NCI-H1105 treated with DMSO at 0.1 percent for 48 hours (cell line): ENCODE measurements around the gene CCDC183.
A peak's percentile ranks its signal among the peaks of the same experiment; 100 is the strongest.
"Not testable (repeated sequence)": the region's sequence is repeated elsewhere in the genome, so short reads cannot be mapped to it uniquely, and the experiment has no call there.

ENCODE experiments used
- DNase-seq: peaks from one replicate; lab custom pipeline; 2025; lab: John Stamatoyannopoulos, UW

Gene CCDC183

DNA sequence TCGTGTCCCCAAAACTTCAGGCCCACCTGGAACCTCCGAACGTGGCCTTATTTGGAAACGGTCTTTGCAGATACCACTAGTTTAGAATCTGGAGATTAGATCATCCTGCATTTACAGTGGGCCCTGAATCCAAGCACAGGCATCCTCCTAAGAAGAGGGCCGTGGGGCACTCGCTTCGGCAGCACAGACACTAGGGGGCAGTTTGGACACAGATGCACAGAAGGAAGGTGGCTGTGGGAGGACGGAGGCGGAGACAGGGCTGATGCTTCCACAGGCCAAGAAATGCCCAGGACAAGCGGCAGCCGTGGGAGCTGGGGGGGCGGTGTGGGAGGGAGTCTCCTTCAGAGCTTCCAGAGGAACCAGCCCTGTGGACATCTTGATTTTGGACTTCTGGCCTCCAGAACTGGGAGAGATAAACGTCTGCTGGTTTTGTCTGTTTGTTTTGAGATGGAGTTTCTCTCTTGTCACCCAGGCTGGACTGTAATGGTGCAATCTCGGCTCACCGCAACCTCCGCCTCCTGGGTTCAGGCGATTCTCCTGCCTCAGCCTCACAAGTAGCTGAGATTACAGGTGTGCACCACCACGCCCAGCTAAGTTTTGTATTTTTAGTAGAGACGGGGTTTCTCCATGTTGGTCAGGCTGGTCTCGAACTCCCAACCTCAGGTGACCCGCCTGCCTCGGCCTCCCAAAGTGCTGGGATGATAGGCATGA, 35.1 kb upstream of the CCDC183 start:
- not testable (repeated sequence) for DNase-seq

DNA sequence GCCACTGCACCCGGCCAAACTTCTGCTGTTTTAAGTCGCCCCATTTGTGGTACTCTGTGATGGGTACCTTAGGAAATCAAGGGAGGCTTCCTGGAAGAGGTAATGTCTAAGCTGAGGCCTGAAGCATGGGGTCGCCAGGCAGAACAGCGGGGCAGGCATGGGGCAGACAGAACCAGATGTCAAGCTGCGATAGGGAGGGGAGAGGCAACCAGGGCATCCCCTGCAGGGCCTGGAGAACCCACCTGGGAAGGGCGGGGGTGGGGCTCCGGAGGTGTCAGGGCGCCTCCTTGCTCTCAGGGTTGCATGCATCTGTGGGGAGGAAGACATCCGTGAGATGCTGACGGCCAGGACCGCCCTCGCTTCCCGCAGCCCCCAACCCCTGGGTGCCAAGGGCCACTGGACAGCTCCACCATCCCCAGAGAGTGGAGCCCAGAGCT, 34.6 kb upstream of the CCDC183 start:
- no peak for DNase-seq

DNA sequence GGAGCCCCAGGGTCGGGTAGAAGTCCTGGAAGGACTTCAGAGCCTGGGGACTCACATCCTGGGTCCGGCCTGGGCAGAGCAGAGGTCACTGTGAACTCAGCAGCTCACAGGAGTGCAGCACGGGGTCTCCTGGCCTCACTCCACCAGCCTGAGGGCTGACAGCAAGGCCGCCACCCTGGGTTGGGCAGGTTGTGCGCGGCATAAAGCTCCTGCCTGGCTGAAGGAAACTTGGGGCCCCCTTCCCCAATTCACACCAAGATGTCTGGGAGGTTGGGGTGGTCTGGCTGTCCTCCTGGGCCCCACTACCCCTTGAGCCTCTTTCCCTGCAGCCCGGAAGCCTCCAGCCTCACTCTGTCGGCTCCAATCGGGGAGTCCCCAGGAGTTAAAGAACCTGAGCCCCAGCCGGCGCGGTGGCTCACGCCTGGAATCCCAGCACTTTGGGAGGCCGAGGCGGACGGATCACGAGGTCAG, 33.9 kb upstream of the CCDC183 start:
- no peak for DNase-seq

DNA sequence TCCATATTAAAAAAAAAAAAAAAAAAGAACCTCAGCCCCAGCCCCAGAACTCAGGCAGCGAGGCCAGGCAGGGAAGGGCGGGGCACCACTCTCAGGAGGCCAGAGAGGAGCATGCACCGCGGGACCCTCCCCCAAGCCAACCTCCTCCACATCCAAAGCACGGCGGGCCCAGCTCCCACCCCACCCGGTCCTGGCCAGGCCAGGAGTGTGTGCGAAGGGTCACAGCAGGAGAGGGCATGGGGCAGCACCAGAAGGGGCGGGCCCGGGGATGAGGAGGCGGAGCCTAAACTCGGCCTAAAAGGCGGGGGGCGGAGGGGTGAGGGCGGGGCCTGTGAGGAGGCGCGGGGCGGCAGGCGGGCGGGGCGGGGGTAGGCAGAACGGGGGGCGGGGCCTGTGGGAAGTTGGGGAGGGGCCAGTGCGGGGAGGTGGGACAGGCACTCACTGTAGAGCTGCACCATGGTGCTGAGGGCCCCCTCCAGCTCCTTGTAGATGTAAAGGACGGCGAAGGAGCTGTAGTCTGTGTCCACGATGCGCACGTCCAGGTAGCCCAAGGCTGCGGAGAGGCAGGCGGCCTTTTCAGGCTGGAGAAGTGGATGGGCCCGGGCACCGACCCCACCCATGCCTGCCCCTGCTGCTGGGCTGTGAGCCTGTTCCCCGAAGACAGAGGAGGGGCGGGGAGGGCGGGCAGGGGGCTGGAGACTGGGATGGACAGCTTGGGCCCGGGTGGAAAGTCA, 33.1 kb upstream of the CCDC183 start:
- no peak for DNase-seq

DNA sequence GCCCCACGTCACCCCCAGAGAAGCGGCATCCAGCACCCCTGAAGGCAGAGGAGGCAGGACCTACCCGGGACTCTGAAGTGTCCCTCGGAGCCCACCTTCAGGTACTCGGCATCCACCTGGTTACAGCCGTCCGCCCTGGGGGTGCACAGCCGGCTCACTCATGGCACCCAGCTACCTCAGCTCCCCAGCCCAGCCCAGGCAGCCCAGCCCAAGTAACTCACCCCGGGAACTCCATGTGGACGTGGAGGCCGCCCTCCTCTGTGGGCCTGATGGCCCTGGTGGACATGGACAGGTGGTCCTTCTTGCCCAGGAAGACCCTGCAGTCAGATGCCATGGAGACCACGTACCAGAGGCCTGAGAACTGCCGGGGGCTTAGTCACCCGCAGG, 32.5 kb upstream of the CCDC183 start:
- DNase-seq, result no peak

DNA sequence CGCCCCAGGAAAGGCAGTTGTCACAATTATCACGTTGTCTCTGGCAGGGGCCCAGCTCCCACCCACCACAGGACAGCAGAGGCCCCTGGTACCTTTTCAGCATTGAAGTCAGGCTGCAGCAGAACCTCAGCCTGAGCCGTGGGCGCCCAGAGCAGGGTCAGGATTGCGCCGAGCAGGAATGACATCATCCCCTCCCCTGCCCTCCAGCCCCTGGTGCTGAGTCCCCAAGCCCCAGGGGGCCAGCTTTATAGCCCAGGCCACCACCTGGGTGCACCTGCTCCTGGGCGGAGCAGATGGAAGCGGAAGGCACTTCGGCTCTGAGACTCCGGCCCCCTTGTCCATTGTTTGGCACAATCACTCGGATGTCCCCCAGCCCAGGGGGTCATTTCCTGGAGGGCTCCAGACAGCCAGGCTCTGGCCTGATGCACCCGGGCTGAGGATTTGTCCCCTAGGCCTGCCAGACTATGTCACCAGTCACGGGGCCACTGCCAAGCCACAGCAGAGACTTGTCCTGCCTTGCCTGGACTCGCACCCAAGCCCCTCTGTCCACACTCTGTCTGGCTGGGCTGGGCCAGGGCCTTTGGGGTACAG, 31.7 kb upstream of the CCDC183 start, which contains the start of gene LCN15:
Gene LCN15 (minus strand): TSS at position 218 of the 591 bp plus-strand sequence. CDS start 30 bp downstream, at position 188.
- no peak for DNase-seq

DNA sequence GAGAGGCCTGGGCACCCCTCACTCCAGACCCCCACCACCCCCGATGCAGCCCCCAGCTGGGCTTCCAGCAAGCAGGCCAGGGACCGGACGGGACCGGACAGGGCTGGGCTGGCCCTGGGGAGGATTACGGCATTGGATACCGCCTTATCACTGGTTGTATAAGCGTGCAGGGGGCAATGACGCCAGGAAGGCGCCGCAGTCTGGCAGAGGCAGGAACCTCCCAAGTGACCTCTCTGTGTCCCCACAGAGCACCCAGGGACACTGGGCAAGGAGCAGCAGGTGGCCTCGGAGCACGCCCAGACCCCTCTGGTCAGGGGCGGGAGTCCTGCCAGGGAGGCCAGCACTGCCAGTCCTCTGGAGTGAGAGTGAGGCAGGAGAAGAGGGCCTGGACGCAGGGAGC, 31.1 kb upstream of the CCDC183 start:
- no peak for DNase-seq

DNA sequence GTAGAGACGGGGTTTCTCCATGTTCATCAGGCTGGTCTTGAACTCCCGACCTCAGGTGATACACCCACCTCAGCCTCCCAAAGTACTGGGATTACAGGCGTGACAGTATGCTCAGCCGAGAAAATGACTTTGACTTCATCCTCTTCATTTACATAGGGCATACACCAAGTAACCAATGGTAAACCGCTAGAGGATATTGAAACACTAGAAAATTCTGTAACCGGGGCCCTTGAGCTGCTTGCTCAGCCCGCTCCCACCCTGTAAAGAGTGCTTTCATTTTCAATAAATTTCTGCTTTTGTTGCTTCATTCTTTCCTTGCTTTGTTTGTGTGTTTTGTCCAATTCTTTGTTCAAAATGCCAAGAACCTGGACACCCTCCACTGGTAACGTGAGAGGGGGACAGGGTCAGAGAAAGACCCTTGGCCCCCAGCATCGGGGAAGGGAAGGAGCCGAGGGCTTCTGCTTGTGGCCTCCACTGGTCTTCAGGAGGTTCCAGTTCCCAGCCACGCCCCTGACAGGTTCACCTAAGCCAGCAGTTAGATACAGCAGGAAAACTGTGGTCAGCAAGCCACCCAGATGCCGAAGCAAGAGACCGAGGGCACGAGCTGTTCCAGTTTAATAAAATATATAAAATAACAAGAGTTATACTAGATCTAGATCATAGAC, 30.3 kb upstream of the CCDC183 start:
- not testable (repeated sequence) for DNase-seq

DNA sequence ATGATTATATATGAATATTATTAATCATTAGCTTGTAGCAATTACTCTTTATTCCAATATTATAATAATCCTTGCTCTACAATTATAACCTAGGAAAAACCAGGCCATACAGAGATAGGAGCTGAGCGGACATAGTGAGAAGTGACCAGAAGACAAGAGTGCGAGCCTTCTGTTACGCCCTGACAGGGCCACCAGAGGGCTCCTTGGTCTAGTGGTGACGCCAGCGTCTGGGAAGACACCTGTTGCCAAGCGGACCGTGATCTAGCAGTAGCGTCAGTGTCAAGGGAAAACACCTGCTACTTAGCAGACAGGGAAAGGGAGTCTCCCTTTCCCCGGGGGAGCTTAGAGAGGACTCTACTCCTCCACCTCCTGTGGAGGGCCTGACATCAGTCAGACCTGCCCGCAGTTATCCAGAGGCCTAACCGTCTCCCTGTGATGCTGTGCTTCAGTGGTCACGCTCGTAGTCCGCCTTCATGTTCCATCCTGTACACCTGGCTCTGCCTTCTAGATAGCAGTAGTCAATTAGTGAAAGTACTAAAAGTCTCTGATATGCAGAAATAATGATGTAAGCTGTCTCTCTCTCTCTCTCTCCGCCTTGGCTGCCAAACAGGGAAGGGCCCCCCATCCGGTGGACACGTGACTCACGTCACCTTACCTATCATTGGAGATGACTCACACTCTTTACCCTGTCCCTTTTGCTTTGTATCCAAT, 29.6 kb upstream of the CCDC183 start:
- DNase-seq, result peak; percentile 66

DNA sequence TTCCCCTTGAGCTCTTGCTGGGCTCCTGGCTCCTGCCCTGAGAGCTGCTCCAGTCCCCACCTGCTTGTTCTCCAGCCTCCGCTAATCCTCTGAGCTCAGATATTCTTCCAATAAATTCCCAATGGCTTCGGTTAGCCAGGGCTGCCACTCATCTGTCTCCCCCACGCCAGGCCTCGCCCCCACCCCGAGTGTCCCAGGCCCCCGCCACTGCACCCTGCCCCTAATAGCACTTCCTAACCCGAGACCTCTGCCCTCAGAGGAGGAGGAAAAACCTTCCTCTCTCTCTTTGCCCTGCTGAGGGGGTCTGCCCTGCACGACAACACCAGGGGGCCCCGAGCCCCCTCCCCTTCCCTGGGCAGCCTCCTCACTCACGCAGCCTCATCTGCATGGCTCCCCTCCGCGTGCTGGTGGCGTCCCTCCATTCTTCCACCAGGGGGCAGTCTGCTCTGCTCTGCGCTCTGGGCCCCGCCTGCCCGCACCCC, 26.4 kb upstream of the CCDC183 start:
- no peak for DNase-seq

DNA sequence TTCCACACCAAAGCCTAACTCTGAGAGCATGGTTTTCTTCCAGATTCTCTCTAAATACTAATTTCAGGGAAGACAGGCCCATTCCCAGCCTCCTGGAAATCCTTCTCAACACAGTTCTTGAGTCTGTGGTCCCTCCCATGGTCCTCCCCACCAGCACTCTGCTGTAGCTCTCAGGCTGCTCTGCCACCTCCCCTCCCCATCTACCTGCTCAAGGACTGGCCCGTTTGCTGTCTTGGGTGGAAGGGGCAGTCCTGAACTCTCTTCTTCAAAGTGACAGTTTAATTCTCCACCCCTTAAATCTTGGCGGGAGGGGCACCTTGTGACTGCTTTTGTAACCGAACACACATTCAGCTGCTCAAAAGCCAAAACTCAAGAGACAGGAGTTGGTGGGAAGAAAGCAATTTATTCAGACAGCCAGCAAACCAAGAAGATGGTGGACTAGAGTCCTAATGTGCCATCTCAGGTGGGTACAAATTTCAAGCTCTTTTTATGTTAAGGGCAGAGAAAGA, 24.2 kb upstream of the CCDC183 start:
- DNase-seq, result no peak

DNA sequence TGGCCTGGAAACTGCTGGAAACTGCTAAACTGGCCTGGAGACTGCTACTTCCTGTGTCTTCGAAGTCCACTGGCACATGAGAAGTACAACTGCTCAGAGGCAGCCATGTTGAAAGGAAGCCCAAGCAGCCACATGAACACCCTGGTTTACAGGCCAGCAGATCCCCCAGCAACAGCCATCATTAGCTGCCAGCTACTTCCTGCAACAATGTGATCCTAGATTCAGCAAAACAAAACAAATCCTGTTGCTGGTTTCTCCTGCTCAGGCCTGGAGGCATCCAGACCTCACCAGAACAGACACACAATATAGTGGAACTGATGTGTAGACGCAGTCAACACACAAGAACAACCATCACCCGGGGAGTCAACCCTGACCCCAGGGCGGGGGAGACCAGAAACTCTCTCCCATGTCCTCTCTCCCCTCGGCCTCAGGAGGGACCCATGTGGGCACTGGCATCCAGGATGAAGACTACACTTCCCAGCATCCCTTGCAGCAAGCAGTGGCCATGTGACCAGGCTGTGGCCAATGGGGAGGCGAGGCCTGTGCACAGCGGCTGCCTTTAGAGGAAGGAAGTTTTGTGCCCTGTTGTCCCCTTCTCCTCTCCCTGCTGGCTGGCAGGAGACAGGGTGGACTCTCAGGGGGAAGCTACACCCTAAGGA, 22.6 kb upstream of the CCDC183 start:
- DNase-seq, result no peak

DNA sequence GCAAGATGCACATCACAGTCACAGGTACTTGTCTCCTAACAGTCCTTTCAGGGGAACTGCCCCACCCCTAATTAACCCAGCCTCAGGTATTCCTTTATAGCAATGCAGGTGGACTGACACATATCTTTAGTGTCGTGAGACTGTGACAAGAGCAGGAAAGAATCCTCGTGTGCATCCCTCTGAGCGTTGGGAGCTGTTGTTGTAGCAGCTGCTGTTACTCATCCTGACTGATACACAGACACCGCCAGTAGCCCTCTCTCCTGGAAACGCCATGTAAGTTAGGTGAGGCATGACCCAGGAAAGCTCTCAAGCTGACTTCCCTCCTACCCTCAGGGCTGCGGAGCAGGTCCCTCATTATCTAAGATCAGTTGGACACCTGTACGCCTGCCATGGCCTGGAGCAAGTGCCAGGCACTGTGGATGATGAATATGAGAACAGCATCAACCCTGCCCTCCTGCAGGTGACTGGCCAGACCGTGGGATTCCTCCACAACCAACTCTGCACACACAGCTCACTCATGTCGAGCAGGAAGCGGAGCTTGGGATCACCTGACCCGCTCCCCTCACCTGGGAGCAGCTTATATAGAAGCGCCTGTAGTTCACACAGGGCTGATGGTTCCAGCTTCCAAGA, 21.6 kb upstream of the CCDC183 start:
- no peak for DNase-seq

DNA sequence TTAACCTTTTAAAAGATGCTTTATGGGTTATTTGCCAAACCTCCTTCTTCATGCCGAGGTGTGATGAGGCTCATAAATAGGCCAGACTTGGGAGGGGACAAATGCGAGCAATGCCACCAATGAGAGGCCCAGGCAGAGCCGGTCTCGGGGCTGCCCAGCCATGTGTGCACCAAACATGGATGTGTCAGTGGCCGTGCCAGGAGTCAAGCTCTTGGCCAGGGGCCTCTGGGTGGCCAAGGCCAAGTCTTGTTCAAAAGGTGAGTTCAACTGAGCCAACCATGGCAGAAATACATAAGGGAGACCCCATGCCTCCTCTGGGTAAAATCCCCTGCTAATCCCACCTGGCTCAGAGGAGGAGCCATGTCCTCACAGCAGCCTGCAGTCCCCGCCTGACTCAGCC, 20.9 kb upstream of the CCDC183 start:
- no peak for DNase-seq

DNA sequence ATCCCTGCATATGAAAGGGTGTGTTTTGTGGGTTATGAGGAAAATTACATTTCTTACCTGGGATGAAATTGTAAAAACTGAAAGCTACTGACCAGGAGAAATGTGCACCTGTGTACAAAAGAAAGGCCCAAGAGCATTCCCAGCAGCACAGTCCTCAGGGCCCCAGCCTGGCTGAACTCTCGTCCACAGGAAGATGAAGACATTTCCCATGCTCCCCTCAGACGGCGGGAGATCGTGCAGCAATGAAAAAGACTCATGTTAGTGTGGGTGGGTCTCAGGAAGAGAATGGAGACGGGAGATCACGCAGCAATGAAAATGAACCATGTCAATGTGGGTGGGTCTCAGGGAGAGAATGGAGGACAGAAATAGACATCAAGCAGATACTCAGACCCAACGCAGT, 19.2 kb upstream of the CCDC183 start:
- DNase-seq, result no peak

DNA sequence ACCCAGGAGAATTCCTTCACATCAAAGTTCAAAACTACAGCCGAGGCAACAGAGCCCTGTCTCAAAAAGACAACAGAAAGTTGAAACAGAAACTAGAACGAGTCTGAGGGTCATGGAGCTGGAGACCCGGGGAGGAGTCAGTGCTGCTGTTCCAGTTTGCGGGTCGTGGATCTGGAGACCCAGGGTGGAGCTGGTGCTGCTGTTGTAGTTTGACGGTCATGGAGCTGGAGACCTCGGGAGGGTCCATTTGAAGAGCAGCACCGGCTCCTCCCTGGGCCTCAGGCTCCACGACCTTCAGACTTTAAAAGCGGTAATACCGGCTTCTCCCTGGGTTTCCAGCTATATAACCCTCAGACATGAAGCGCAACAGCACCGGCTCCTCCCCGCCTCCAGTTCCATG, 18.8 kb upstream of the CCDC183 start:
- DNase-seq, result no peak

DNA sequence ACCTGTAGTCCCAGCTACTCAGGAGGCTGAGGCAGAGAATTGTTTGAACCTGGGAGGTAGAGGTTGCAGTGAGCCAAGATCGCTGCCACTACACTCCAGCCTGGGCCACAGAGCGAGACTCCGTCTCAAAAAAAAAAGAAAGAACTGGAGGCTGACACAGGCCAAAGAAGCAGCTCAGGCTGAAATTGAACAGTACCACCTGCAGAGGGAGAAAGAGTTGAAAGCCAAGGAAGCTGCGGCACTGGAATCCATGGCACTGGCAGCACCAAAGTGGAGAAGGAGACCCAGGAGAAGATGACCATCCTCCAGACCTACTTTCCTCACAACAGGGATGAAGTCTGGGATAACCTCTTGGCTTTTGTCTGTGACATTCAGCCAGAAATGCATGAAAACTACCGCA, 16.3 kb upstream of the CCDC183 start:
- no peak for DNase-seq

DNA sequence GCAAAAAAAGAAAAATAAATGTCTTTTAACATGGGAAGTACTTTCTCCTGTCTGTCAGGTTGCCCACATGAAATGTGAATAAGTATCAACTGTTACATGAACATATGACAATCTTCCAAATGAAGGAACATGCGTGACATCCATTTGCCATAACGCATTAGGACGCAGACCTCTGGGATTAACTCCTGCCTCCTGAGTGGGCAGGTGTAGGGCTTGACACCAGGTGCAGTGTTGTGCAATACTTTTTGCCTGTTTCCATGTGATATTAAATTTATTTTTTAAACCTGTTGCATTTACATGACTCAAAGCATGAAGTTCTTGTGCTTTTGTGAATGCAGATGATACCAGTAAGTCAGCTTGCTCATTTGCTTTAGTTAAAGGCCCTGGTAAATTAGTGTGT, 13.7 kb upstream of the CCDC183 start:
- DNase-seq, result no peak

DNA sequence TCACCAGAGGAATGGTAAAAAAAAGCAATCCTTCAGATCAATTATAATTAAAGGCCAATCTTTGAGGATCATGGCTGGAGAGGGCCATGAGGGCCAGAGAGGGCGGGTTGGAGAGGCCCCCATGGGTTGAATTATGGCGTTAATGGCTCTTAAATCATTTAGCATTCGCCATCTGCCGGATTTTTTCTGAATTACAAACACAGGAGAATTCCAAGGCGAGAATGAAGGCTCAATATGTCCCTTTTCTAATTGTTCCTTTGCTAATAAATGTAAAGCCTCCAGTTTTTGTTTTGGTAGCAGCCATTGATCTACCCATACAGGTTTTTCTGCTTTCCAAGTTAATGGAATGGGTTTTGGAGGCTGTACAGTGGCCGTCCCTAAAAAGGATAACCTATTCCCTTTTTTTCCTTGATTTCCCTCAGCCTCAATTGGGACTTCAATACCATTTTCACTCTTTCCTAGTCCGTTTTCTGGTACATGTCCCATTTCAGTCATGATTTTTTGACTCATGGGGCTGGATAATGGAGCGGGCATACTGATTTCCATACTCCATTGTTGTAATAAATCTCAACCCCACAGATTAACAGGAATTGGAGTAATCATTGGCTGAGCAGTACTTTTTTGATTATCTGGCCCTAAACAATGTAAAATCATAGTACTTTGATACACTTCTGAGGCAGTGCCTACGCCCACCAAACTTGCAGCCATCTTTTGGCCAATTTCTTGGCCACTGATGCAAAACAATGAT, 11.7 kb upstream of the CCDC183 start:
- DNase-seq, result peak; percentile 13

DNA sequence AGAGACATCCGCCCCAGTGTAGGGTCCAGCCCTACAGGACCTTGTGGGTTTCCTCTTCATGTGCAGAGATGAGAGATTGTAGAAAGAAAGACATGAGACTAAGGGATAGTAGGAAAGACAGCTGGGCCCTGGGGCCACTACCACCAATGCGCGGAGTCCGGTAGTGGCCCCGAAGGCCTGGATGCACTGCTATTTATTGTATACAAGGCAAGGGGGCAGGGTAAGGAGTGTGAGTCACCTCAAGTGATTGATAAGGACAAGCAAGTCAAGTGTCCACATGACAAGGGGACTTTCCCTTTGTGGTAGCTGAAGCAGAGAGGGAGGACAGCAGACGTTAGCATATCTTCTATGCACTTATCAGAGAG, 11.2 kb upstream of the CCDC183 start:
- no peak for DNase-seq
